ENCODE measurements around the gene CCT8. TPM values are rescaled to one million over a fixed set of nuclear protein-coding genes. Genes with fewer than 3 reads are reported as not detected.

The CCT8 gene
- total RNA-seq, 1 experiment from 2014 or later, result 221 TPM

GRCh38 chr21:29102791-29103257, 29.4 kb upstream of the CCT8 start:
- ChIA-PET POLR2A (interaction anchor here (0.9 to 1.3 kb wide), 2 partner anchors 12 to 43 kb away, joined by 3 to 4 read pairs; no protein-coding TSS in a partner anchor), CTCF (interaction anchor here (0.6 to 1.2 kb wide), 2 partner anchors 10 to 17 kb away, joined by 3 to 5 read pairs; no protein-coding TSS in a partner anchor)
- H3K27me3 Mint-ChIP-seq (ENCODE audit: insufficient read depth, unreplicated experiment), result no peaks in the 10 kb centered on the region
- no peaks in the 10 kb centered on the region for H3K9me3 Mint-ChIP-seq (ENCODE audit: unreplicated experiment)
- DNase-seq (ENCODE audit: unreplicated experiment), result no peak
- H3K4me3 Mint-ChIP-seq (ENCODE audit: unreplicated experiment), result no peak overlapping the region
- peaks cover 15% of the 10 kb centered on the region for H3K4me1 Mint-ChIP-seq (ENCODE audit: insufficient read depth, unreplicated experiment)
- no TSS peak for BruUV-seq (replicated peaks)
- TF ChIP-seq CTCF (IDR thresholded peaks at IDR 0.05; ENCODE audit: unreplicated experiment), result no peak
- intact Hi-C loops (cut with micrococcal nuclease), result no loop called here
- no peak overlapping the region for H3K27ac Mint-ChIP-seq (ENCODE audit: low read depth, unreplicated experiment)
- no peaks in the 10 kb centered on the region for H3K36me3 Mint-ChIP-seq (ENCODE audit: insufficient read depth, unreplicated experiment)

DNA sequence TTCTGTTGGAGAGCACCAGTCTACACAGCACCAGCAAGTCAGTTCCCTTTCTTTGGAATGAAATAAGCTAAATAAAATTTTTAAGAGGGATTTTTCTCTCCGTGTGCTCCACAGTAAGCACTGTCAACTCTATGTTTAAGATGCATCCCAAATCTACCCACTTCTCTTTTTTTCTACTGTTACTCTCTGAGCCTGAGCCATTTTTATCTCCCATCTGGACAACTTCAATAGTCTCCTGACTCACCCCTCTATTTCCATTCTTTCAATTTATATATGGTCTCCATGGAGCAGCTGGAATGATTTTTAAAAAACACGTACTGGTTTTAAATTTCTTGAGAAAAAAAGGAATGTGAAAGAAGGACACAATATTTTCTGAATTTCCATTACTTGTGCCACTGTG, 24.7 kb upstream of the CCT8 start:
- Mint-ChIP-seq H3K27me3 (ENCODE audit: insufficient read depth, unreplicated experiment) (no peaks in the 10 kb centered on the region), H3K27ac (ENCODE audit: low read depth, unreplicated experiment) (no peak overlapping the region), H3K4me1 (ENCODE audit: insufficient read depth, unreplicated experiment) (peaks cover 6% of the 10 kb centered on the region), H3K36me3 (ENCODE audit: insufficient read depth, unreplicated experiment) (no peaks in the 10 kb centered on the region), H3K9me3 (ENCODE audit: unreplicated experiment) (no peaks in the 10 kb centered on the region), H3K4me3 (ENCODE audit: unreplicated experiment) (no peak overlapping the region)
- ChIA-PET POLR2A (interaction anchor here (1.0 to 3.7 kb wide), 4 partner anchors 23 to 55 kb away, joined by 4 to 18 read pairs (median 11); partner anchors contain the start of gene CCT8), CTCF (interaction anchor here (0.6 to 1.5 kb wide), 4 partner anchors 10 to 191 kb away, joined by 3 to 6 read pairs (median 3); no protein-coding TSS in a partner anchor)
- no peak for TF ChIP-seq CTCF (IDR thresholded peaks at IDR 0.05; ENCODE audit: unreplicated experiment)
- BruUV-seq (replicated peaks), result no TSS peak
- intact Hi-C loops (cut with micrococcal nuclease), result no loop called here
- DNase-seq (ENCODE audit: unreplicated experiment), result no peak

DNA sequence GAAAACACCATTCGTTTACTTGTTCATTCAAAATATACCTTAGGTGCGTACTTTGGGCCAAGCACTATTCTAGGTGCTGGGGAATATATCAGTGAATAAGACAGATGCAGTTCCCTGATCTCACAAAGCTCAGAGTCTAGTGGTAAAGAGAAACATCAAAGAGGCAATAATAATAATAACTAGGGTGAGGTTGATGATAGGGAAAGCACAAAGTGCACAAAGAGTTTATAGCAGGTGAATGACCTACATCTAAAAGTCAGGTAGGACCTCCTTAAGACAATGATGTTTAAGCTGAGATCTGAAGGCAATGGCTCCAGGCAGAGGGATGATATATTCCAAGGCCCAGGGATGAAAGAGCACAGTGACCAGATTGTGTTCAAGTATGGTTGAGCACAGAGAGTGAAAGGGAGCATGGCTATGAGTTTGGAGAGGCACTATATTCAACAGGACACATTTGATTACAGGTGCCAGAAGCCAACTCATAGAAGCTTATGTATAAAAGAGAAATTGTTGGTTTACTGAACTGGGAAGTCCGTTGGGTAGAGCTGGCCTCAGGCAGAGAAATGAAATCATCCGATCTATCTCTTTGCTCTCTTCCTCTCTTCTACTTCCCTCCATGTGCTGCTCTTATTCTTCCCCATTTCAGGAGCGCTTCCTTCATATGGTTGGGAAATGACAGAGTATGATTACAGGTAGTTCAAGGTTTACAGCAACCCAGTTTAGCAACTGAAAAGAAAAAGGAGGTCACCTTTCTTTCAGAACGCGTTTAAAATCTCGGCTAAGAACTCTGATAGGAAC, 23.0 kb upstream of the CCT8 start:
- ChIA-PET POLR2A (interaction anchor here (0.6 to 2.4 kb wide), 7 partner anchors 12 to 68 kb away, joined by 3 to 14 read pairs (median 3); no protein-coding TSS in a partner anchor), CTCF (interaction anchor here (0.6 to 2.7 kb wide), 8 partner anchors 9 to 277 kb away, joined by 3 to 13 read pairs (median 4); no protein-coding TSS in a partner anchor)
- no TSS peak for BruUV-seq (replicated peaks)
- Mint-ChIP-seq H3K27ac (ENCODE audit: low read depth, unreplicated experiment) (no peak overlapping the region), H3K27me3 (ENCODE audit: insufficient read depth, unreplicated experiment) (no peaks in the 10 kb centered on the region), H3K4me1 (ENCODE audit: insufficient read depth, unreplicated experiment) (peaks cover 19% of the 10 kb centered on the region), H3K4me3 (ENCODE audit: unreplicated experiment) (no peak overlapping the region), H3K36me3 (ENCODE audit: insufficient read depth, unreplicated experiment) (no peaks in the 10 kb centered on the region), H3K9me3 (ENCODE audit: unreplicated experiment) (no peaks in the 10 kb centered on the region)
- intact Hi-C loops (cut with micrococcal nuclease), result no loop called here
- no peak for TF ChIP-seq CTCF (IDR thresholded peaks at IDR 0.05; ENCODE audit: unreplicated experiment)
- DNase-seq (ENCODE audit: unreplicated experiment), result no peak

Data from MCF 10A (cell line).